NCI-H2029 (cell line): ENCODE results near the gene TBC1D17.

Experiments
- DNase-seq: peaks from one replicate; lab custom pipeline; 2025; lab: John Stamatoyannopoulos, UW

TBC1D17 gene

DNA sequence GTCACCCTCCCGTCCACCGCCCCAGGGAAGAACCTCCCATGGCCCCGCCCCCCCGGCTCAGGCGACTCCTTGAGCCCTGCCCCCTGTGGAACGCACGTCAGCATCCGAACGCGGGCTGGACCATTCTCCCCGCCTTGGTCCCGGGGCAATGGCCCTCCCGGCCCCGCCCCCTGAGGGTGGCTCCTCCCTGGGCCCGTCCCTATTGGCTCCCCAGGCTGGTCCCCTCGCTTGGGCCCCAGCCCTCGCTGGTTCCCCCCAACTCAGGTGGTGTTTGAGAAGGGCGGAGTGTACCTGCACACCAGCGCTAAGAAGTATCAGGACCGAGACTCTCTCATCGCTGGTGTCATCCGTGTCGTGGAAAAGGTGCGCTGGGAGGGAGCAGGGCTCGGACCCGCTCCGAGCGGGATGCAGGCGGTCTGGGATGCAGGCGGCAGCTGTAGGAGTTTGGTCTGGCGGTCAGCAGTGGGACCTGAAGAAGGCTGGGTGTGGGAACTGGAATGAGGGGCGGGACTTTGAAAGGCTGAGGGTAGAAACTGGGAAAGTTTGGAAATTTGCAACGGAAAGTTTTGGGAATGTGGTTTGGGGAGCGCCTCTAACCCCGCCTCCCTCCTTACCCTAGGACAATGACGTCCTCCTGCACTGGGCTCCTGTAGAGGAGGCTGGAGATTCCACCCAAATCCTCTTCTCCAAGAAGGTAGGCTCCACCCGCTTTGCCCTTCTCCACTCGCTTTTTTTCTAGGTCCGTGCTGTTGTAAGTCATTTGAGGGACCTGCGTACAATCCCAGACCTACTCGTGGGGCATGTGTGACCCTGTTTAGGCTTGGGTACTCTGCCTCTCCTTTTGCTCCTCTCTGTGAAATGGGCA is 609 bp downstream of the TBC1D17 start:
- peak; percentile 93 for DNase-seq

GRCh38 chr19:49878744-49879070 is 1.2 kb downstream of the TBC1D17 start:
- DNase-seq = no peak

- DNase-seq = no peak
Observed at GRCh38 chr19:49879243-49879963, 1.9 kb downstream of the TBC1D17 start.

DNA sequence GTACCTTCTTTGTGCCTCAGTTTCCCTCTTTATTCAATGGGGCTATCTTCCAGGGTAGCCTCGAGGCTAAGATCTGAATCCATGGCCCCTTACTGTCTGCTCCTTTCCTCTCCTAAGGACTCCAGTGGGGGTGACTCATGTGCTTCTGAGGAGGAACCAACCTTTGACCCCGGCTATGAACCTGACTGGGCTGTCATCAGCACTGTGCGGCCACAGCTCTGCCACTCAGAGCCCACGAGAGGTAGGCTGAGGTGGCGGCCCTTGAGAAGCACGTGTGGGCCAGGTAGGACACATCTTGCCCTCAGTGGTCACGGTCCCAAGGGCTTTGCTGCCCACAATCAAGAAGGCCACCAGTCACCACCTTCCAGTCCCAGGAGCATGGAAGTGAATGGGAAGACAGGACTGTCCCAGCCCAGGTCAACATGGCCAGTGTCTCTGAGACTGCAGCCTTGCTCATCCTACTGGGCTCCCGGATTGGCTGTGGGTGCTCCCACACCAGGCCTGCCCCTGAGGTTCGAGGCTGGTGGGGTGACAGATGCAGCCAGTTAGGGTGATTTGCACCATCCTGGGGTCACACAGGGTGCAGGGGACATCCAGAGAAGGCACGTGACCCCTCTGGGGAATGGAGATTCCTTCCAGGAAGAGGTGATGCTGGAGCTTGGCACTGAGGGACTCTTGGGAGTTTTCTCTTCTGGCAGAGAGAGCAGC is 2.8 kb downstream of the TBC1D17 start:
- DNase-seq = no peak

- no peak for DNase-seq
Observed at GRCh38 chr19:49881186-49881585, 3.7 kb downstream of the TBC1D17 start.

GRCh38 chr19:49881672-49882394 is 4.3 kb downstream of the TBC1D17 start:
- DNase-seq = no peak

DNA sequence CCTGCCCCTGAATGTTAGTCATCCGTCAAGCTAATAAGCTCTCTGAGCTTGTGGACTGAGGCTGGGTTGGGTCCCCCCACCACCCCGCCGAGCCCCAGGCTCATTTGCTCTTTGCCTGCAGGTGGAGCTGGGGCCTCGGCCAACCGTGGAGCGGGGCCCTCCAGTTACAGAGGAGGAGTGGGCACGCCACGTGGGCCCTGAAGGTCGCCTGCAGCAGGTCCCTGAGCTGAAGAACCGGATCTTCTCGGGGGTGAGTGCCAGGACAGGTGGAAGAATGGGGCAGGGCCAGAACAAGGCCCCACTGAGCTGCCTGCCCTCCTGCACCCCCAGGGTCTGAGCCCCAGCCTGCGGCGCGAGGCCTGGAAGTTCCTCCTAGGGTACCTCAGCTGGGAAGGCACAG is 5.1 kb downstream of the TBC1D17 start:
- no peak for DNase-seq

- DNase-seq = no peak
Observed at GRCh38 chr19:49883094-49883493, 5.6 kb downstream of the TBC1D17 start.

DNA sequence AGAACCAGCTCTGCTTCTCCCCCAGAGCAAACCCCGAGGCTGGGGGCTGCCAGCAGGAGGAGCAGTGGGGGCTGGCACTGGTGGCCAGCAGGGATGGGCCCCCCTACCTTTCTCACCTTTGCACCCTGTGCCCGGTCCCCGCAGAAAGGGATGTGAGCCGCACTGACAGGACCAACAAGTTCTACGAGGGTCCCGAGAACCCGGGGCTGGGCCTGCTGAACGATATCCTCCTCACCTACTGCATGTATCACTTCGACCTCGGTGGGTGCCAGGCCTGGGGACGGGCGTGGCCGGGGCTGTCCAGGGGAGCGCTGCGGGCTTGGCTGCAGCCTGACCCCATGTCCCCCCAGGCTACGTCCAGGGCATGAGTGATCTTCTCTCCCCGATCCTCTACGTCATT is 6.6 kb downstream of the TBC1D17 start:
- no peak for DNase-seq

DNA sequence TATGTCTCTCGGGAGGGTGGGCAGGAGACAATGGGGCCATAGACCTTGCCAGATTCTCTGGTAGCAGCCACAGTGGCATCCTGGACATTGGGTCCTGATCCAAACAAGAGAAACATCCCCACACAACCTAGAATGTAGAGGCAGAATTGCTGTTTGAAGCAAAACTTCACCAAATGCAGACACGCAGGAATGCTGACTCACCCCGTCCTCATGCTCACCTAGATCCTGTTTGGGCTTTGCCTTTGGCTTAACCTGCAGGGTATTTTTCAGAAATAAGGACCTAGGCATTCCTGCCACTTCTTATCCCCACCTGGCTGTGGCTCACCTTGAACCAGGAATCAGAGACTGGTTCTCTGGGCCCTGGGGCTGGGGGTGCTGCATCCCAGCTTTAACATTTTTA is 7.3 kb downstream of the TBC1D17 start:
- DNase-seq = no peak

DNA sequence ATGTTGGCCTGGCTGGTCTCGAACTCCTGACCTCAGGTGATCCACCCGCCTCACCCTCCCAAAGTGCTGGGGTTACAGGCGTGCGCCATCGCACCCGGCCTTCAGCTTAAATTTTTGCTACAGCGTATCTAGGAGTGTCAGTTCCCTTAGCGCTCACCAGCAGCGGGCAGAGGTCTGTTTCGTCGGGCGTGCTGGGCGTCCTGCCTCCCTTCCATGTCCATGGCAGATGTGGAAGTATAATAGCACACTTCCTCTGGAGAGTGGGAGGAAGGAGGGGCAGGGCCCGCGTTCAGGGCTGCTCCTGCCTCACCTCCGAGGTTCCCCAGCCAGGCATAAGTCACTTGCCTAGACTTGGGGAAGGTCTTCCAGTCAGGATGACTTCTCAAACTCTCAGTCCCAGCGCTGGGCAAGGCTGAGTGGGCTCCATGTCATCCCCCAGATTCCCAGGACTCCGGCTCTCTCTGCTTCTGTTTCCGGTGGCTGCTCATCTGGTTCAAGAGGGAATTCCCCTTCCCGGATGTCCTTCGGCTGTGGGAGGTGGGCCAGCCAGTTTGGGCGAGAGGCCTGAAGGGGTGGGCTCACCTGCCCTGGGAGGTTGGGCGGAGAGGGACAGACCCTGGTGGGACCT is 9.6 kb downstream of the TBC1D17 start:
- no peak for DNase-seq

DNA sequence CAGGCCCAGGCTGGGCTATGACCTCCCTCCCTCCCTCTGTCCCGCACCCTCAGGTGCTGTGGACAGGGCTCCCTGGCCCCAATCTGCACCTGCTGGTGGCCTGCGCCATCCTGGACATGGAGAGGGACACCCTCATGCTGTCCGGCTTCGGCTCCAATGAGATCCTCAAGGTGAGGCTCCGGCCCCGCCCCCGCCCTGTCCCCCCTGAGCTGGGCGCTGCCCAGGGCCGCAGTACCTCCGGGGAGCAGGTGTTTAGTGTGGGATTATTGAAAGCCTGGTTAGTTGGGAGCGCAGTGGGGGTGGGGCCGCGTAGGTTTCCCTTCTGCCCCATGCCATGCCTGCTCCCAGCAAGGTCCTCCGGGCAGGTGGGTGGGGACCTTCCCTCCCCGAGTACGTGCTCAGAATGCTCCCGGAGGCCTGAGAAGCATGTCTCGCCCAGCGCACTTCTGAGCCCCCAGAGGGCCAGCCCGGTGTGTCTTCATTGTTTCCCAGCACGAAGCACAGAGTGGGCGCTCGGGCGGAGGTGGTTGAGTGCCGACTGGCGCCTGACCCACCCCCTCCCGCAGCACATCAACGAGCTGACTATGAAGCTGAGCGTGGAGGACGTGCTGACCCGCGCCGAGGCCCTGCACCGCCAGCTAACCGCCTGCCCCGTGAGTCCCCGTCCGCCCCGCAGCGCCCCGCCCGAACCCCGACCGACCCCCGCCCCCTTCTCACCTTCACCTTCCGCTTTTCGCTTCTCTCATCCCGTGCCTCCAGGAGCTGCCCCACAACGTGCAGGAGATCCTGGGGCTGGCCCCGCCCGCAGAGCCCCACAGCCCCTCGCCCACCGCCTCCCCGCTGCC is 10.4 kb downstream of the TBC1D17 start:
- peak; percentile 30 for DNase-seq

DNA sequence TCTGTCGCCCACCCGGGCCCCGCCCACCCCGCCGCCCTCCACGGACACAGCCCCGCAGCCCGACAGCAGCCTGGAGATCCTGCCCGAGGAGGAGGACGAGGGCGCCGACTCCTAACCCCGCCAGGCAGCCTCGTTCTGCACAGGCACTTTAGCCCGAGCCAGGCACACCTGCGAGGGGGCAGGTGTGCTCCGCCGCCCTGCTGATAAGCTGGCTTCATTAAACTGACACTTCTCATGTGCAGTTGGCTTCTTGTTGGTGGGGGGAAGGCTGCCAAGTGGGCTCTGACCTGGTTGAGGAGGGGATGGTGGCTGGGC is 11.0 kb downstream of the TBC1D17 start:
- DNase-seq = peak; percentile 47

GRCh38 chr19:49889038-49889686 is 11.7 kb downstream of the TBC1D17 start:
- no peak for DNase-seq

GRCh38 chr19:49889687-49890348 is 12.3 kb downstream of the TBC1D17 start:
- peak; percentile 61 for DNase-seq

DNA sequence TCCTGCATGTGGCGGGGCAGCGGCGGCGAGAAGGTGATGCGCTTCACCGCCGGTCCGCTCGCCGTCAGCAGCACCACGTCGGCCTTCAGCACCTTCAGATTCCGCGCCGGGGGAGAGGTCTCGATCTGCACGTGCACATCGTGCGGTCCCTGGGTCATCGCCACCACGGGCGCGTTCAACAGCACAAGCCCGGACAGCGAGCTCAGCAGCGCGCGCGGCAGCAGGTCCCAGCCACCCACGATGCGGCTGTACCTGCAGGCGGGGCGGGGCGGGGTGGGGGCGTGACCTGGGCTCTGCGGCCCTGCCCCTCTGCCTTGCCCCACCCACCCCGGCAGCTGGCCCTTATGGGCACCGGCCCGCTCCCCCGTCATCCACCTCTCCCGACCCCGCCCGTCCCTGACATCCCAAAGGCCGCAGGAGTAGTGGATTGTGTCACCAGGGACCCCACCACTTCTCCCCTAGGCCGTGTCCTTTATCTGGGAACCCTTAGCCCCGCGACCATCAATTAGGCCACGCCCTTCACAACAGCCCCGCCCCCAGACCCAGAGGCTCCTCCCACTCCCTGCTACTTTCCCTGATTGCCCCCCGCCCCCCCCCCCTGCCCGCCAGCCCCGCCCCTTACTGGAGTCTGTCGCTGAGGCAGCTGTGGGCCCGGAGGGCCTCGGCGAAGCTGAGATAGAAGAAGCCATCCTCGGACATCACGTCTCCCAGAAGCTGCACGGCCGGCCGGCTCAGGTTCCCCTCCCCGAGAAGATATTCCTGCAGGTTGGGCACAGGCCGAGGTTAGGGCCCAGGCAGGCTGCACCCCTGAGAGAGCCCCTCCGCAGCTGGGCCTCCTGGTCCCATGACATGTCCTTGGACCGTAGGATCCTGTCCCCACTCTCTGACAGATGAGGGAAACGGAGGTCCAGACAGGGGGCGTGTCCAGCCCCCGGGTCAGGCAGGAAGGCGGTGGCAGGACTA is 13.1 kb downstream of the TBC1D17 start:
- peak; percentile 68 for DNase-seq

DNA sequence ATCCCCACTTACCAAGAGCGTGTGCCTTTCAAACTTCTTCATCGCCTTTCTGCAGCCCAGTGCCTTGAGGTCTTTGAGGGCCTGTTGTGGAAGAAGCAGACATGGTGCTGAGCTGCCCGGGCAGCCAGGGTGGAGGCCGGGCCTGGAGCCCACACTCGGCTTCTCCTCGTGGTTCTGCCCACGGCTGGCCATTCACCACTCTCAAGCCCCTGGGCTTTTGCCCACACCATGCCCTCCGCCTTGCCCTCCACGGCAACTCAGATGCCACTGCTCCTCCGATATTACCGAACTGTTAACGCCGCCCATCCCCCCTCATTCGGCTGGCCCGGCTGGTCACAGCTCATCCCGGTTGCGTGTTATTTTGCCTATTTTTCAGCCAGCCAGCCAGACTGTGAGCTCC is 13.9 kb downstream of the TBC1D17 start:
- DNase-seq = no peak

- DNase-seq = no peak
Observed at GRCh38 chr19:49892716-49893115, 15.2 kb downstream of the TBC1D17 start.
